Nephron progenitor cell (in vitro differentiated cells): Measurements from ENCODE around the gene OR6X1.
"Not testable (repeated sequence)": the region's sequence is repeated elsewhere in the genome, so short reads cannot be mapped to it uniquely, and the experiment has no call there.

Source experiments
- DNase-seq: peaks from one replicate; pipeline ENCODE4 v3.0.0; 2021
- H3K27ac Mint-ChIP-seq: 2 replicates; pipeline ENCODE4 v1.8.0; 2021; ENCODE audit warnings: mild to moderate bottlenecking, moderate library complexity, mixed read lengths
- H3K27me3 Mint-ChIP-seq: 2 replicates; pipeline ENCODE4 v1.8.0; 2021; ENCODE audit warnings: mild to moderate bottlenecking, low read depth, mixed read lengths; ENCODE audit not compliant: poor library complexity
- H3K36me3 Mint-ChIP-seq: 2 replicates; pipeline ENCODE4 v1.8.0; 2021; ENCODE audit warnings: low read depth, mixed read lengths
- H3K4me1 Mint-ChIP-seq: 2 replicates; pipeline ENCODE4 v1.8.0; 2021; ENCODE audit warnings: mixed read lengths
- H3K4me3 Mint-ChIP-seq: 2 replicates; pipeline ENCODE4 v1.8.0; 2021; ENCODE audit warnings: mild to moderate bottlenecking, moderate library complexity, mixed read lengths
- H3K9me3 Mint-ChIP-seq: 2 replicates; pipeline ENCODE4 v1.8.0; 2021; ENCODE audit warnings: mild to moderate bottlenecking, moderate library complexity, mixed read lengths
- CTCF ChIP-seq: fragments of 200-600 bp; sonication (generic); IDR thresholded peaks from 2 replicates; pipeline ENCODE4 v1.5.0; 2021; ENCODE audit warnings: antibody characterized with exemption

Gene OR6X1

GRCh38 chr11:123725995-123726655, 28.2 kb downstream of the OR6X1 start:
- H3K36me3 Mint-ChIP-seq = peaks cover 70% of the 10 kb centered on the region
- peaks cover 30% of the 10 kb centered on the region for H3K9me3 Mint-ChIP-seq

GRCh38 chr11:123719452-123719851, 34.9 kb downstream of the OR6X1 start:
- no peaks in the 10 kb centered on the region for H3K4me1 Mint-ChIP-seq
- no peaks in the 10 kb centered on the region for H3K9me3 Mint-ChIP-seq
- no peak for TF ChIP-seq CTCF
- H3K4me3 Mint-ChIP-seq = no peak overlapping the region
- peaks cover 17% of the 10 kb centered on the region for H3K36me3 Mint-ChIP-seq
- H3K27me3 Mint-ChIP-seq = peaks cover 20% of the 10 kb centered on the region
- DNase-seq = no peak
- no peak overlapping the region for H3K27ac Mint-ChIP-seq

More at GRCh38 chr11:123725995-123726655, 28.2 kb downstream of the OR6X1 start:
- Mint-ChIP-seq H3K4me1 (no peaks in the 10 kb centered on the region), H3K4me3 (no peak overlapping the region), H3K27me3 (no peaks in the 10 kb centered on the region), H3K27ac (no peak overlapping the region)
- TF ChIP-seq CTCF = no peak
- no peak for DNase-seq

- no peak overlapping the region for H3K27ac Mint-ChIP-seq
- no peak for TF ChIP-seq CTCF
- no peak overlapping the region for H3K4me3 Mint-ChIP-seq
- peaks cover 20% of the 10 kb centered on the region for H3K27me3 Mint-ChIP-seq
- no peak for DNase-seq
- peaks cover 7% of the 10 kb centered on the region for H3K36me3 Mint-ChIP-seq
- no peaks in the 10 kb centered on the region for H3K9me3 Mint-ChIP-seq
- no peaks in the 10 kb centered on the region for H3K4me1 Mint-ChIP-seq
Measured at GRCh38 chr11:123718469-123718868, 35.8 kb downstream of the OR6X1 start.

- Mint-ChIP-seq H3K4me3 (no peak overlapping the region), H3K36me3 (peaks cover 3% of the 10 kb centered on the region), H3K27me3 (peaks cover 20% of the 10 kb centered on the region), H3K4me1 (no peaks in the 10 kb centered on the region), H3K9me3 (no peaks in the 10 kb centered on the region), H3K27ac (no peak overlapping the region)
- no peak for DNase-seq
- no peak for TF ChIP-seq CTCF
Measured at GRCh38 chr11:123718063-123718462, 36.3 kb downstream of the OR6X1 start.

- not testable (repeated sequence) for H3K4me1 Mint-ChIP-seq, DNase-seq, H3K27ac Mint-ChIP-seq, H3K9me3 Mint-ChIP-seq, H3K36me3 Mint-ChIP-seq, H3K4me3 Mint-ChIP-seq
- H3K27me3 Mint-ChIP-seq = peaks cover 28% of the 10 kb centered on the region
Measured at GRCh38 chr11:123712627-123713026, 41.7 kb downstream of the OR6X1 start.

- TF ChIP-seq CTCF = peak; percentile 80
- H3K9me3 Mint-ChIP-seq = no peaks in the 10 kb centered on the region
- DNase-seq = peak; percentile 61
- H3K4me1 Mint-ChIP-seq = peaks cover 2% of the 10 kb centered on the region
- peaks cover 11% of the 10 kb centered on the region for H3K27me3 Mint-ChIP-seq
- H3K4me3 Mint-ChIP-seq = no peak overlapping the region
- H3K27ac Mint-ChIP-seq = no peak overlapping the region
- H3K36me3 Mint-ChIP-seq = no peaks in the 10 kb centered on the region
Measured at GRCh38 chr11:123707606-123708205, 46.6 kb downstream of the OR6X1 start.
